HEK293T (cell line): ENCODE data around the gene CMC1.

Experiments
- CTCF ChIA-PET: fragments of 350-600 bp; formaldehyde crosslinking; extraction: SDS; loops from one replicate; lab custom pipeline; 2021; ENCODE audit warnings: antibody characterized with exemption, inconsistent platforms; lab: Yijun Ruan, JAX
- POLR2A ChIA-PET: fragments of 350-600 bp; formaldehyde crosslinking; extraction: SDS; loops from one replicate; lab custom pipeline; 2020; ENCODE audit warnings: antibody characterized with exemption, inconsistent platforms; lab: Yijun Ruan, JAX
- DNase-seq: peaks from one replicate; pipeline ENCODE4 v3.0.0; 2012; ENCODE audit warnings: mixed read lengths; ENCODE audit errors: extremely low spot score
- ARNT ChIP-seq: fragments of 450-650 bp; IDR thresholded peaks from 2 replicates; pipeline ENCODE4 v1.6.1; 2017; ENCODE audit warnings: mild to moderate bottlenecking
- BHLHE40 ChIP-seq: fragments of 450-650 bp; IDR thresholded peaks from 2 replicates; pipeline ENCODE4 v1.6.1; 2016; ENCODE audit warnings: mild to moderate bottlenecking, moderate library complexity, borderline replicate concordance
- CTBP1 ChIP-seq: fragments of 450-650 bp; IDR thresholded peaks from 2 replicates; pipeline ENCODE4 v1.6.1; 2016; ENCODE audit warnings: borderline replicate concordance
- ELF4 ChIP-seq: fragments of 450-650 bp; IDR thresholded peaks from 2 replicates; pipeline ENCODE4 v1.6.1; 2017; ENCODE audit warnings: antibody characterized with exemption
- FOXK2 ChIP-seq: fragments of 450-650 bp; IDR thresholded peaks from 2 replicates; pipeline ENCODE4 v1.6.1; 2016; ENCODE audit warnings: mild to moderate bottlenecking
- FOXM1 ChIP-seq: fragments of 450-650 bp; IDR thresholded peaks from 2 replicates; pipeline ENCODE4 v1.6.1; 2017; ENCODE audit warnings: mild to moderate bottlenecking, borderline replicate concordance
- HDGF ChIP-seq: fragments of 450-650 bp; IDR thresholded peaks from 2 replicates; pipeline ENCODE4 v1.6.1; 2017; ENCODE audit warnings: antibody characterized with exemption, borderline replicate concordance
- L3MBTL2 ChIP-seq: fragments of 450-650 bp; conservative IDR thresholded peaks from 2 replicates; pipeline ENCODE4 v1.6.1; 2016; ENCODE audit warnings: mild to moderate bottlenecking
- LEF1 ChIP-seq: fragments of 450-650 bp; IDR thresholded peaks from 2 replicates; pipeline ENCODE4 v1.6.1; 2017; ENCODE audit warnings: mild to moderate bottlenecking, borderline replicate concordance
- NFRKB ChIP-seq: fragments of 450-650 bp; IDR thresholded peaks from 2 replicates; pipeline ENCODE4 v1.6.1; 2016; ENCODE audit warnings: mild to moderate bottlenecking, moderate library complexity
- PKNOX1 ChIP-seq: fragments of 450-650 bp; IDR thresholded peaks from 2 replicates; pipeline ENCODE4 v1.6.1; 2016
- SP1 ChIP-seq: fragments of 450-650 bp; IDR thresholded peaks from 2 replicates; pipeline ENCODE4 v1.6.1; 2017
- TARDBP ChIP-seq: fragments of 450-650 bp; IDR thresholded peaks from 2 replicates; pipeline ENCODE4 v1.6.1; 2016
- ZNF384 ChIP-seq: fragments of 450-650 bp; IDR thresholded peaks from 2 replicates; pipeline ENCODE4 v1.6.1; 2016

Gene CMC1

GRCh38 chr3:28343144-28343543 lies 101.7 kb downstream of the CMC1 start:
- no peak for DNase-seq
- ChIA-PET POLR2A (no interaction called here), CTCF (no interaction called here)
- TF ChIP-seq TARDBP (no peak), BHLHE40 (no peak), L3MBTL2 (no peak), CTBP1 (no peak), NFRKB (no peak), FOXK2 (no peak)

DNA sequence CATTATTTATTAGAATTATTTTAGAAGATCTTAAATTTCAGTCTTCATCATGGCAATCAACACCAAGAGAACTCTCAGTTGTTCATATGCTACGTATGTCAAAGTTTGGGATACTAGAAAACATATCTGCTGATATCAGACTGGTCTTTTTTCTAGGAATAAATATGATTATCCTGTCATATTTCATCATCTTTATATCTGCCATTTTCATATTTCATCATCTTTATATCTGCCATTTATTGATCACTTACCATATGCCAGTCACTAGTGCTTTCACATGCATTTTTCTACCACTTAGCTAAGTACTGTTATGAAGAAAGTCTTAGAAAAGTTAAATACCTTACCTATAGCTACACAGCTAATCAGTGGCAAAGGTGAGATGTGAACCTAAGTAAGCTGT lies 104.3 kb downstream of the CMC1 start:
- TF ChIP-seq SP1 (no peak), HDGF (no peak), ELF4 (no peak), ZNF384 (no peak), L3MBTL2 (no peak)
- CTCF ChIA-PET: no interaction called here
- DNase-seq: no peak
- POLR2A ChIA-PET: no interaction called here

DNA sequence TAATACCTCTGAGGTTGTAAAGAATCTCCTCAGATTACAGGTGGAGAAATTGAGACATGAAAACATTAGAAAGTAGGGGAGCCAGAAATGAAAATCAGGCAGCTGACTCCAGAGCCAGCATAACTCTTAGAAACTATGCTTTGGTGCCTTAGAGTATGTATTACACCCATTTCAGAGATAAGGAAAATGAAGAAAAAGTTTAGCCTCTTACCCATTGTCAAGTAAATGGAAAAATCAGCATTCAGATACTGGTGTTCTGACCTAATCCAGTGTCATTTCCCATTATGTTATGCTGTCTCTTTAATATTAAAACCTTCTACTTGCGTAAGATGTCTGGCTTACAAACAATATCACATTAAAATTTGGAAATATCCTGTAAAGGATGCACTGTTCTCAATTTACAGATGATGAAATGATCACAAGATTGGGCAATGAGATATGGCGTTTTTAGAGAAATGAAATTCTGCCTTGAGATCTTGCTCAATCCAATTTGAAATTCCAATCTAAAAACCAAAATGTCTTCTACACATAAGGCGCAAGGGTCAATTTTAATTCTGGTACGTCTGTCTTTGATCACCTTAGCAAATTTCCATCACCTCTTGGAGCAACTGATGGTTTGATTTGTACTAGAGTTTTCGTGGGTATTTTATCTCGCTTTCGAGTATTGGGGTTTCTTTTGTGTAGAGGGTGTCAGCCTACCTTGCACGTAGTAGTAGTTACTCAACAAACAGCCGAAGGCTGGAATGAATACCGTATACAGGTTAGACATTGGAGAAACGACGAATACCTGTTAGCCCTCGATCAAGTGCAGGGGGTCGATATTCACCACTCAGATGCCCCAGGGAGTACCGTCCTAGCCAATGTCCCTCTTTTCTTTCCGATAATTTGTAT lies 106.2 kb downstream of the CMC1 start:
- ChIA-PET POLR2A (interaction anchor here (1.4 to 1.6 kb wide), 2 partner anchors 11 to 15 kb away, joined by 3 to 5 read pairs; no protein-coding TSS in a partner anchor), CTCF (no interaction called here)
- no peak for DNase-seq
- TF ChIP-seq ZNF384 (no peak), FOXM1 (no peak), NFRKB (no peak), TARDBP (no peak), ARNT (no peak), LEF1 (no peak), SP1 (no peak)

- ChIA-PET CTCF (interaction anchor here (0.7 kb wide), 1 partner anchor 20 kb away, joined by 4 read pairs; no protein-coding TSS in a partner anchor), POLR2A (interaction anchor here (0.9 to 1.6 kb wide), 7 partner anchors 9 to 636 kb away, joined by 3 to 7 read pairs (median 4); partner anchors contain the start of gene CMC1)
- no peak for DNase-seq
- peak; percentile 57 for TF ChIP-seq PKNOX1
- TF ChIP-seq ARNT: no peak
- TF ChIP-seq FOXM1: no peak
Observed at GRCh38 chr3:28348265-28348628, 106.8 kb downstream of the CMC1 start.

- DNase-seq: peak; percentile 85
- ChIA-PET CTCF (interaction anchor here (0.6 to 1.1 kb wide), 3 partner anchors 13 to 932 kb away, joined by 4 to 8 read pairs (median 4); partner anchors contain the start of gene RBMS3), POLR2A (interaction anchor here (0.6 to 1.6 kb wide), 14 partner anchors 9 to 831 kb away, joined by 3 to 7 read pairs (median 4); partner anchors contain the start of gene CMC1)
- TF ChIP-seq TARDBP (peak; percentile 91), ARNT (no peak), HDGF (no peak), ELF4 (peak; percentile 77), L3MBTL2 (peak; percentile 89), FOXM1 (no peak)
Observed at GRCh38 chr3:28348629-28349468, 107.4 kb downstream of the CMC1 start, which contains the start of the genes AZI2 and ZCWPW2. Gene AZI2 (minus strand): TSS chr3:28348824. CDS start chr3:28340617, 8,207 bp downstream. Gene ZCWPW2 (plus strand): TSS chr3:28348721. CDS start chr3:28413069, 64,348 bp downstream.

DNA sequence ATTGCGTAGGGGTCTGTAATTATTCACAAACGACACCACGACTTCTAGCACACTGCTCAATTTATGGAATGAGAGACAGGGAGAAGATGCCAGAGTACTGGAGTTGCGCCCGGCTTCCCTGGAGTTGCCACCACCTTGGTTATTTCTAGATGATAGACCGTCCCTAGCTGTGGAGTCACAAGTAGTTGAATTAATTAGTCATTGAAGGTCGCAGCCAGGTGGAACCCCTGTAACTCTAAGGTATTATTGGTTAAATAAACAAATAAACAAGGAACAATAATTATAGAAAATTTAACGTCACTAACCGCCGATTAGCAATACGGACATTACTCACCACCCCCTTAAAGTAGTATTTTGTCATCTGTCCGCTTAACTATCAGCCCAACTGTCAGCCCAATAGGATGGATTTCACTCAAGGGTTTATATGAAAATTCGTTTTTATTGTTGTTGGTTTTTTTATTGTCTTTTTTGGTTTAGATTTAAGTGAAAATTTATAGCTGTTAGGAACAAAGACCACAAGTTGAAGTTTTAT lies 108.1 kb downstream of the CMC1 start:
- POLR2A ChIA-PET: interaction anchor here (0.6 to 1.6 kb wide), 14 partner anchors 8 to 832 kb away, joined by 3 to 7 read pairs (median 4); partner anchors contain the start of gene CMC1
- DNase-seq: no peak
- TF ChIP-seq ZNF384: no peak
- peak; percentile 68 for TF ChIP-seq PKNOX1
- TF ChIP-seq L3MBTL2: peak; percentile 13; the same call in 1 of the 2 replicates
- CTCF ChIA-PET: interaction anchor here (0.6 to 1.1 kb wide), 2 partner anchors 14 to 932 kb away, joined by 4 to 8 read pairs; partner anchors contain the start of gene RBMS3
